ENCODE data around the gene ITGB5. TPM values are rescaled to one million over a fixed set of nuclear protein-coding genes. Genes with fewer than 3 reads are reported as not detected.

ITGB5 gene
- total and polyA plus RNA-seq, 4 donors, result 21.0 to 126 (median 43.7) TPM

DNA sequence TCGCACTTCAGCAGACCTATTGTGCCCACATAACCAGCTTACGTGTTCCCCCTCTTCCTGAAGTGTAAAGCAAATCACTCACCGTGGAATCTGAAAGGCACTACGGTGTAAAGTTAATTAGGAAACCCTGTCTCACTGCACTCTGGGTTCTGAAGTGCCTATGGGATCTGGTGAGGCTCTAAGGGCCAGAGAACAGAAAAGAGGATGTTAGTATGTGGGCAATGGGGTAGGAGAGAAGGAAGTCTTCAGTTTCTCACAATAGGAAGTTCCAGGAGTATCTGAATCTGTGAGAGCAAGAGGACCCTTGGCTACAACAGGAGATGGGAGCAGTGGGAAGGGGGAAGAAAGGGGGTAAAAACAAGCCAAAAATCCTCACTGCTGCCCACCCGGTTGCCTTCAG is 71.4 kb downstream of the ITGB5 start:
- Histone ChIP-seq H3K27me3 (ENCODE audit: control insufficient read depth in 3 of 3, insufficient read depth in 3 of 3, low read length in 2 of 3) (no peaks in the 10 kb centered on the region), H3K36me3 (ENCODE audit: control insufficient read depth in 4 of 4, insufficient read depth in 4 of 4, low read length in 4 of 4) (peaks cover 5 to 10% (median 8%) of the 10 kb centered on the region in 4 donors), H3K27ac (ENCODE audit: low read depth in 1 of 2, low read length in 1 of 2) (no peak overlapping the region), H3K9me3 (ENCODE audit: control insufficient read depth in 4 of 4, insufficient read depth in 3 of 4, low read length in 3 of 4) (no peaks in the 10 kb centered on the region), H3K9ac (ENCODE audit: insufficient read depth in 1 of 2, low read length in 2 of 2) (no peak overlapping the region), H3K4me3 (no peak overlapping the region), H3K4me1 (ENCODE audit: control insufficient read depth in 5 of 5, insufficient read depth in 5 of 5, low read length in 5 of 5) (peaks cover 0 to 20% (median 11%) of the 10 kb centered on the region in 5 donors)
- TF ChIP-seq, protein P1, sequence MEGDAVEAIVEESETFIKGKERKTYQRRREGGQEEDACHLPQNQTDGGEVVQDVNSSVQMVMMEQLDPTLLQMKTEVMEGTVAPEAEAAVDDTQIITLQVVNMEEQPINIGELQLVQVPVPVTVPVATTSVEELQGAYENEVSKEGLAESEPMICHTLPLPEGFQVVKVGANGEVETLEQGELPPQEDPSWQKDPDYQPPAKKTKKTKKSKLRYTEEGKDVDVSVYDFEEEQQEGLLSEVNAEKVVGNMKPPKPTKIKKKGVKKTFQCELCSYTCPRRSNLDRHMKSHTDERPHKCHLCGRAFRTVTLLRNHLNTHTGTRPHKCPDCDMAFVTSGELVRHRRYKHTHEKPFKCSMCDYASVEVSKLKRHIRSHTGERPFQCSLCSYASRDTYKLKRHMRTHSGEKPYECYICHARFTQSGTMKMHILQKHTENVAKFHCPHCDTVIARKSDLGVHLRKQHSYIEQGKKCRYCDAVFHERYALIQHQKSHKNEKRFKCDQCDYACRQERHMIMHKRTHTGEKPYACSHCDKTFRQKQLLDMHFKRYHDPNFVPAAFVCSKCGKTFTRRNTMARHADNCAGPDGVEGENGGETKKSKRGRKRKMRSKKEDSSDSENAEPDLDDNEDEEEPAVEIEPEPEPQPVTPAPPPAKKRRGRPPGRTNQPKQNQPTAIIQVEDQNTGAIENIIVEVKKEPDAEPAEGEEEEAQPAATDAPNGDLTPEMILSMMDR (IDR thresholded peaks at IDR 0.05; ENCODE audit: control extremely low read depth, extremely low read depth), result no peak
- no peak for DNase-seq
- WGBS, 2 donors, result 74 to 83% methylated on average over 5 of the region's 5 CpGs
- ATAC-seq (ENCODE audit: insufficient read depth, low FRiP score), result no peak

DNA sequence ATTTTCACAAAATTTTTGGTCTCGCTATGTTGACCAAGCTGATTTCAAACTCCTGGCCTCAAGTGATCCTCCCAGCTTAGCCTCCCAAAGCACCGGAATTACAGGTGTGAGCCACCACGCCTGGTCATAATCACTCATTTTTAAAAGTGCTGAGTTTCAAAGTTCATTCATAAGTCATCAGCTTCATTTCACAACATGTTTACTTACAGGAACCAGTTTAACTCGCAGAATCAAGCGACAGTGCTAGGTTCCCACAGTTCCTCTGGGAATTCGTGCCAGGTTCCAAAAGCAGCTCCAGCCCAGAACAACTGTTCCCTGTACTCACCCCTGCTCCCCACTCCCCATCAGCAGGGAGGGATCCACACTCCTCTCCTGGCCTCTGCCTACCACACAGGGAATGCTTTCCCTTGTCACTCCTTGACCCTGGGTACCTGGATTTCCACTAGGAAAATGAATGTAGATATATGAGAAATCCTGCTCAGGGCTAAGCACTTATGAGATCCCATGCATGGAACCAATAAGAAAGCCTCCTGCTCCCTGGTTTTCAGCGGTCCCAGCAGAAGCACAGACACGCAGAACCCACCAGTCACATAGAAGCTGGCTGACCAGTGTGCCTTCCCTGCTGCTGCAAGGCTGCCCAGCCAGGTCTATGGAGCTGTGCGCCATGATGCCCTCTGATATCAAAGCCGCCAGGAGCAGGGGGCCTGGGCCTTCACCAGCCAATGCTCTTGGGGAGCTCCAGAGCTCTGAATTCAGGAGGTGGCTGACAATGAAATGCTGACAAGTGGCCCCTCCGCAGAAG is 72.3 kb downstream of the ITGB5 start:
- Histone ChIP-seq H3K36me3 (ENCODE audit: control insufficient read depth in 4 of 4, insufficient read depth in 4 of 4, low read length in 4 of 4) (peaks cover 5 to 10% (median 7%) of the 10 kb centered on the region in 4 donors), H3K9ac (ENCODE audit: insufficient read depth in 1 of 2, low read length in 2 of 2) (no peak overlapping the region), H3K27me3 (ENCODE audit: control insufficient read depth in 3 of 3, insufficient read depth in 3 of 3, low read length in 2 of 3) (no peaks in the 10 kb centered on the region), H3K4me3 (no peak overlapping the region), H3K27ac (ENCODE audit: low read depth in 1 of 2, low read length in 1 of 2) (no peak overlapping the region), H3K9me3 (ENCODE audit: control insufficient read depth in 4 of 4, insufficient read depth in 3 of 4, low read length in 3 of 4) (no peaks in the 10 kb centered on the region), H3K4me1 (ENCODE audit: control insufficient read depth in 5 of 5, insufficient read depth in 5 of 5, low read length in 5 of 5) (peaks cover 0 to 20% (median 11%) of the 10 kb centered on the region in 5 donors)
- DNase-seq (peak in 1 of 3 donors; percentile 39), ATAC-seq (ENCODE audit: insufficient read depth, low FRiP score) (no peak)
- TF ChIP-seq, protein P1 (IDR thresholded peaks at IDR 0.05; ENCODE audit: control extremely low read depth, extremely low read depth), result no peak
- WGBS, 2 donors, result 78 to 90% methylated on average over 11 of the region's 11 CpGs

DNA sequence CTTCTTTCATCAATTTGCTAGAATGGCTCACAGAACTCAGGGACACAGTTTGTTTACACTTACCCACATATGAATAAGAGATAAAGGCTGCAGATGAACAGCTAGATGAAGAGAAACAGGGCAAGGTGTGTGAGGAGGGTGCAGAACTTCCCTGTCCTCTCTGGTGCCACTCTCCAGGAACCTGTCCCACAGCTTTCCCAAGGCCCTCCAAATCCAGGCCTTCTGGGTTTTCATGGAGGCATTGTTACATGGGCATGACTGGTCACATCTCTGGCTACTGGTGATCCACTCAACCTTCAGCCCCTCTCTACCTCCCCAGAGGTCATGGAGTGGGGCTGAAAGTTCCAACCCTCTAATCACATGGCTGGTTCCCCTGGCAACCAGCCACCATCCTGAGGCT is 73.6 kb downstream of the ITGB5 start:
- H3K4me1 ChIP-seq (ENCODE audit: control insufficient read depth in 5 of 5, insufficient read depth in 5 of 5, low read length in 5 of 5), result peaks cover 0 to 20% (median 11%) of the 10 kb centered on the region in 5 donors

More for the DNA sequence above, 73.6 kb downstream of the ITGB5 start:
- TF ChIP-seq, protein P1 (IDR thresholded peaks at IDR 0.05; ENCODE audit: control extremely low read depth, extremely low read depth), result no peak
- Histone ChIP-seq H3K36me3 (ENCODE audit: control insufficient read depth in 4 of 4, insufficient read depth in 4 of 4, low read length in 4 of 4) (peaks cover 5 to 10% (median 8%) of the 10 kb centered on the region in 4 donors), H3K4me3 (no peak overlapping the region), H3K27me3 (ENCODE audit: control insufficient read depth in 3 of 3, insufficient read depth in 3 of 3, low read length in 2 of 3) (no peaks in the 10 kb centered on the region), H3K9me3 (ENCODE audit: control insufficient read depth in 4 of 4, insufficient read depth in 3 of 4, low read length in 3 of 4) (no peaks in the 10 kb centered on the region), H3K27ac (ENCODE audit: low read depth in 1 of 2, low read length in 1 of 2) (peak overlapping the region; percentile 60 to 78), H3K9ac (ENCODE audit: insufficient read depth in 1 of 2, low read length in 2 of 2) (no peak overlapping the region)
- ATAC-seq (ENCODE audit: insufficient read depth, low FRiP score) (no peak), DNase-seq (no peak)

All from lung (tissue), 12 donors.